GM18526 (cell line): Measurements from ENCODE around the gene RASGEF1C.

Experiments
- POLR2A ChIP-seq: IDR thresholded peaks from 3 replicates; pipeline ENCODE4 v1.6.1; 2011; ENCODE audit not compliant: insufficient read length; ENCODE audit errors: extremely low read depth

The RASGEF1C gene

DNA sequence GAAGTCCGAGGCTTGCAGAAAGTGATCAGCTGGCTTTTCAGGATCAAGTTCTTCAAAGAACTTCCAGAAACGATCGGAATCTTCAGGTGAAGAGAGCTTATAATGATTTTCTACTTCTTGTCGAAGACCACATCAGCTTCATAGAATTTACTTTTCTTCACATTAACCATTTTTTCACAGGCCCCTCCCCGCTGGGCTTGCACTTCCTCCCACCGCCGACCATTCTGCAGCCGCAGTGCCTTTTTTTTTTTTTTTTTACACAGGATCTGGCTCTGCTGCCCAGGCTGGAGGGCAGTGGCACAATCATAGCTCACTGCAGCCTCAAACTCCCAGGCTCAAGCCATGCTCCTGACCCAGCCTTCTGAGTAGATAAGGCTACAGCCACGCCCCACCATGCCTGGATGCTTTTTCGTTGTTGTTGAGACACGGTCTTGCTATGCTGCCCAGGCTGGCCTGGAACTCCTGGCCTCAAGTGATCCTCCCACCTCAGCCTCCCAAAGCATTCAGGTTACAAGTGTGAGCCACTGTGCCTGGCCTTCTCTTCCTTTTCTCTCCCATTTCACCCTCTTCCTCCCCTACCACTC is 122.1 kb downstream of the RASGEF1C start:
- TF ChIP-seq POLR2A = no peak

DNA sequence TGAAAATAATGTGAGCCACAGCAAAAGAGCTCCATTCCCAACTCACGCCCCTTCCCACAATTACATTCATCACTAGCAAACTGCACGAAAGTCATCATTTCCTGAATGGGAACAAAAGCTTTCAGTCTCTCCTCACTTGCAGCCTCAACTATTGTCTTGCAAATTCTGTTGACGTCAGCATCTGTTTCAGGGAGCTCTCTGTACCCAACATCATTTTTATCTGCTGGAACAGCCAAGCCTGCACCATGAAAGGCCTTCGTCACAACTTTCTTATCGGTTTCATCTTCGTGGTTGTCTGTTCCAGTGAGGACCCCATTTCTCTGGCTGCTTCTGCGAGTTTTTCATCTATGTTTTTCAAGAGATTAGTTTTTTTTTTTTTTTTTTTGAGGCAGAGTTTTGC is 123.2 kb downstream of the RASGEF1C start:
- no peak for TF ChIP-seq POLR2A

DNA sequence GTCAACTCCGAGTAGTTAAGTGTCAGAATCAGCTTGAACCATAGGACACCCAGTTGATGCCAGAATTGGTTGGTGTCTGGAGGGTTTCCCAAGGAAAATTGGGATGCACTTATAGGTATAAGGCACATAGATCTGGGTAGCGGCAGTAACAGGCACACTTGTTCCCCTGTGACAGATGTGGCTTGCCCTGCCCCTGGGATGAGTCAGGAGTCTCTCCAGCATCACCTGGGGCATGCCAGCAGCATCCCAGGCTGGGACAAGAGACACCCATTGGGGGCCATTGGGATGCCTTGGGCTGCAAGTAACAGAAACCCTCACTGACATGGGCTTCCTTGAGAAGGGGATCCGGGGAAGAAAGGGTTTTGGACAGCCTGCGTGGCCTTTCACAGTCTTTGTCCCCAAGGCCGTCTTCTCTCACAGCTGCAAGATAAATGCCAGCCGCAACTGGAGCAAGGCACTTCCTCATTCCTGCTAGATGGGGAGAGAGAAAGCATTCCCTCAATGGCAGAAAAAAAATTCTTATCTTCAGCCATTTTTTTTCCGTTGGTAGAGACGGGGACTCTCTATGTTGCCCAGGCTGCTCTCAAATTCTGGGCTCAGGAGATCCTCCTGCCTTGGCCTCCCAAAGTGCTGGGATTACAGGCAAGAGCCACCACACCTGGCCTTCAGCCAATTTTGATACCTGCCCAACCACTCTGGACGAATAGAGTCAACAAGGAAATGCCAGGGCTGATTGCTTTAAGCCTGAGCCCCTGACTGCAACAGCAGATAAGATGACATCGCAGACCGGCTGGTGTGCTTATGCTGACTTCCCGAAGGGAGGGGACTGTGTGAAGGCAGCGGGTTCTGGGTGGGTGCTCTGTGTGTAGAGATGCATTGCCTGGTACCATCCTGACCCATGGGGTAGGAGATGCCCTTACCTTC is 124.1 kb downstream of the RASGEF1C start:
- no peak for TF ChIP-seq POLR2A

DNA sequence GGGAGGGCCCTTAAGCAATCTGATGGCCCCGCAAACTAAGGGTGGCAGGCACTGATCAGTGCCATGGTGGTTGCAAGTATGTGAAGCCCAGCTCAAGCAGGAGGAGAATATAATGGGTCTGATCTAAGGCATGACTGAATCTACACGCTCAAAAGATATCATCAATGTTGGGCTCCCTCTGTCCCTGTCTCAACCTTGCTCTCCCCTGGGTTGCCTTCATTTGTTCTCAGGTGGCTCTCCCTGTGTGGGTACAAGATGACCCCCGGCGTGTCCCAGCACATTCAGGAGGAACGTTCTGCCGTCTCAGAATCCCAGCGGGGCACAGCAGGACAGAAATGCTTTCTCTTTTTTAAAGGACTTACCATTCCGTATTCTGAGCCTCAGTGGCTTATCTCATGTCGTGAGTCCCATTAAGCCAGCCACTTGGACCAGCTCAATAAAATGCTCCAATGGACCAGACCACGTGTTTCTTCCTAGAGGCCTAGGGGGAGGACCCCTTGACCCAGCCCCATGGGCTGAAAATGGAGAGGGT is 125.4 kb downstream of the RASGEF1C start:
- TF ChIP-seq POLR2A = no peak

DNA sequence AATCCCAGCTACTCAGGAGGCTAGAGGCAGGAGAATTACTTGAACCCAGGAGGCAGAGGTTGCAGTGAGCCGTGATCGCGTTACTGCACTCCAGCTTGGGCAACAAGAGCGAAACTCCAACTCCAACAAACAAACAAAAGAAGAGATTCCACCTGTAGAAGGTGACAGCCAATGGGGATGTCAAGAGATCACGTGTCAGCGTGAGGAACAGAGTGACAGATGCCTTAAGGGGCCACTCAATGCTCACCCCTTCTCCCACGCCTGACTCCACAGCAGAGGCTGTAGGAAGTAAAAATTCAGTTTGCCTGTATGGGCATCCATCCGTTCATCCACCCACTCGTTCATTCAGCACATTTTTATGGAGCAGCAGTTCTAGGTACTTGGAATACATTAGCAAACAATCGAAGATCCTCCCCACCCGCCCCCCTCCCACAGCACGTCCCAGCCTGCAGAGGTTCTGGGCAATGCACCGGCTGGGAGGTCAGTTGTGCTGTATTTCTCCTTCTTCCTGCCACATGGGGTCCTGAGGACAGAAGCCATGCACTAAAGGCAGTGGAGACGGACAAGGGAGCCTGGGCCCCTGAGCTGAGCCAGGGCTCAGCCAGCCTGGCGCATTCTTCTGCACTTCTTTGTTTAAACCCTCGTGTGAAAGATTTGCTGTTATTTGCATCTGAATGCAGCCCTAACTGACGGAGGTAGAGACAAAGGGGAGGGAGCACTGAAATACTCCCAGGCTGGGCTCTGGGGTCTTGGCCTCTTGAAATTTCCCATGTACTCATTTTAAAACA is 126.2 kb downstream of the RASGEF1C start:
- TF ChIP-seq POLR2A = no peak

DNA sequence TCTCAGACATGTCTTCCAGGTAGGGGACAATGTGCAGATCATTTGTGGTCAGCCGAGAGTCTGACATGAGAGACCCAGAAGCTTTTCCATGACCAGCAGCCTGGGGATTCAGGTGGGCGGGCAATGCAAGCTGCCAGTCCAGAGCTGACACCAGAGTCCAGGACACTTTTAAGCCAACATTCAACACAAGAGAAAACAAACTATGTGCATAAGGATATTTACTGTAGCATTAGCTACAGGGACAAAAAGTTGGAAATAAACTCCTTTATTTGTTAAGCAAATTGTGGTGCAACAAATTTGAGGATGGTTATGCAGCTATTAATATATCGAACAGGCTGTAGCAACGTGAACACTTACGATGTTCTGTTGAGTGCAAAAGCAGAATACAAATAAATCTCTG is 127.5 kb downstream of the RASGEF1C start:
- TF ChIP-seq POLR2A = no peak

DNA sequence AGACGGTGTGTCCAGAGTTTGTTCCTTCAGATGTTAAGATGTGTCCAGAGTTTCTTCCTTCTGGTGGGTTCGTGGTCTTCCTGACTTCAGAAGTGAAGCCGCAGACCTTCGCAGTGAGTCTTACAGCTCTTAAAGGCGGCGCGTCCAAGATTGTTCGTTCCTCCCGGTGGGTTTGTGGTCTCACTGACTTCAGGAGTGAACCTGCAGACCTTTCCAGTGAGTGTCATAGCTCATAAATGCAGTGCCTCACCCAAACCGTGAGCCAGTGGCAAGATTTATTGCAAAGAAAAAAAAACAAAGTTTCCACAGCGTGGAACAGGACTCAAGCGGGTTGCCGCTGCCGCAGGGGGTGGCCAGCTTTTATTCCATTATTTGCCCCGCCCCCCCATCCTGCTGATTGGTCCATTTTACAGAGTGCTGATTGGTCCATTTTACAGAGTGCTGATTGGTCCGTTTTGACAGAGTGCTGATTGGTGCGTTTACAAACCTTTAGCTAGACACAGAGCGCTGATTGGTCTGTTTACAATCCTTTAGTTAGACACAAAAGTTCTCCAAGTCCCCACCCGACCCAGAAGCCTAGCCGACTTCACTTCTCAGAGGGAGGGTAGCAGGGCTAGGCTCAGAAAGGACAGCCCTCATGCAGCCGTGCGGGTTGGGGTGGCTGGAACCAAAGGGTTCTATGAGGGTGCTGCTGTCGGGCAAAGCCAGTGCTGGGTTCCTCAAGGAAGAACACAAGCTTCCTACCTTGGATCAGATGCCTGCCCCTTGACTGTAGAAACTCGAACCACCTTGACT is 128.3 kb downstream of the RASGEF1C start:
- no peak for TF ChIP-seq POLR2A

DNA sequence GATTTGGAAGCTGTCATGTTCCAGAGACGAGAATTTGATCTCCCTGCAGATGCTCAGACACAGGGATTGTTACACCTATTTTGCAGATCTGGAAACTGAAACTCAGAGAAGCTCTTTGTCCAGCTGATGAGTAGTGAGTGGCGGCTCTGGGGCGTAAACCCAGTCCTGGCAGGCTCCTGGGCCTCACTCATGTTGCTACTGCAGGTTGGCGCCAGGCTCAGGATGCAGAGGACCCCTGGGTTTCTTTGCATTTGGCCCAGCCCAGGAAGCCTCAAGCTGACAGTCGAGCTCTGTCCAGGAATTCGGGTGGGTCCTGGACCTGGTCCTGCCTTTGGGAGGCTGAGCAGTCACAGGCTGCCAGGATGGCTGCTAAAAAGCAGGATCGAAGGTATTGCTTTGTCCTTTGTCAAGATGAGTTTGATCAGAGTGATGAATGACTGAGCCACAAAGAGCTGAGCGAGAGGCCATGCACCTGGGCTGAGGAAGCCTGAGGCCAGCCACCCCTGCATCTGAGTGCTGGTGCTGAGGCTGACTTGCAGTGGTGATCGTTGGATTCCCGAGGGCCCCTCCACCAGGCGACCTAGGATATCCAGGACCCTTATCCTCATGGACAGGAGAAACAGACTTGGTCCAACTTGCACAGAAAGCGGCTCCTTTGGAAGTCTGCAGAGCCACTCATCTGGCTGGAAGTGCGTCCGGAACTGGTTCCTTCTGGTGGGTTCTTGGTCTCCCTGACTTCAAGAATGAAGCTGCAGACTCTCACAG is 129.1 kb downstream of the RASGEF1C start:
- no peak for TF ChIP-seq POLR2A

DNA sequence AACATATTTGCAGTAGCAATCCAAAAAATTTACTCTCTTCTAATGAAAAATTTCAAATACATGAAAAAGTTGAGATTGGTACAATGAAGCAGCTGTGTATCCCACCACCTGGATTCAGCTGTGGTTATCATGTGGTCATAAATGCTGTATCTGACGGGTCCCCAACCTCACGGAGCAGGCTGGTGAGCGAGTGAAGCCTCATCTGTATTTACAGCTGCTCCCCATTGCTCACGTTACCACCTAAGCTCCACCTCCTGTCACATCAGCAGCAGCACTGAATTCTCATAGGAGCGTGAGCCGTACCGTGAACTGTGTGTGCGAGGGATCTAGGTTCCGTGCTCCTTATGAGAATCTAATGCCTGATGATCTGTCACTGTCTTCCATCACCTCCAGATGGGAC is 130.7 kb downstream of the RASGEF1C start:
- TF ChIP-seq POLR2A = no peak

DNA sequence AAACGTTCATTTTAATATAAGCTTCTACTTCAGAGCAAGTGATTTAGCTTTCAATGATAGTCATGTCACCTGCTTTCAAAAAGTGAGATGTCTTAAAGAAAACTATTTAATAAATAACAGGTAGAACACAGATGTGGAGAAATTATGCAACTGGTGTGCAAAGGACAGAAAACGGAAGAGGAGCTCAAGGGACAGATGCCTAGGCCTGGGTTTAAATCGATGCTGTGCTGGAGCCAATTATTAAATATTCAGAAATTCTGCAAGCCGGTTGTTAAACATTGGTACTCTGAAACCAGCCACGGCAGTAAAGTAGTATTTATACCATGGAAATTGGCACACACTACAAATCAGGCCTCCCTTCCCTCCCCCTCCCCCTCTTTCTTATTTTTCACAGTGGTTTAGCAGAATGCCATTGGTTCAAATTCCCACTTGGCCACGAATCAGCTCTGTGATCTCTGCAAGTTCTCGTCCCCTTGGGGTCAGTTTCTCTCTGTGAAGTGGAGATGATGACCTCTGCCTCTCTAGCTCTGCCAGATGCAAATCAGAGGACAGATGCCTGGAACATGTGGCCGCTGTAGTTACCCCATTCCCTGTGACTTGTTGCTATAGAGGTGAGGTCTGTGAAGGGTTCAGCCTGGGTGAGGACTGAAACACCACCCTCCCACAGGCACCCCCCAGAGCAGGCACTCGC is 131.3 kb downstream of the RASGEF1C start:
- TF ChIP-seq POLR2A = no peak

DNA sequence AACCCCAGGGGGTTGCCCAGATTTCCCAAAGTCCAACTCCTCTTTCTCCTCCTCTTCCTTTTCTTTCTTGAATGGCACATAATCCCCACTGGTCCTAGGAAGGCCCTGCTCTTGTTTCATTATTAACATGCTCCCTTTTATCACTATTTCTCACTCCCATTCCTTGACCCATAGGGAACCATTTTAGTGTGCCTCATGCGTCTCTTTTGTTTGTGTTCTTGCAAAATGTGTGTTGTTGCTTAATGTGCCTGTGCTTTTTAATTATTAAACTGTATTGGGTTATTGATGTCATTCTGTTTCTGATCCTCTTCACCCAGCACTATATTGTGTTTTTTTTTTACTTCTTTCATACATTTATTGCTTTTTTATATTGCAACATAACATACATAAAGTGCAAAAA is 133.3 kb downstream of the RASGEF1C start:
- no peak for TF ChIP-seq POLR2A

DNA sequence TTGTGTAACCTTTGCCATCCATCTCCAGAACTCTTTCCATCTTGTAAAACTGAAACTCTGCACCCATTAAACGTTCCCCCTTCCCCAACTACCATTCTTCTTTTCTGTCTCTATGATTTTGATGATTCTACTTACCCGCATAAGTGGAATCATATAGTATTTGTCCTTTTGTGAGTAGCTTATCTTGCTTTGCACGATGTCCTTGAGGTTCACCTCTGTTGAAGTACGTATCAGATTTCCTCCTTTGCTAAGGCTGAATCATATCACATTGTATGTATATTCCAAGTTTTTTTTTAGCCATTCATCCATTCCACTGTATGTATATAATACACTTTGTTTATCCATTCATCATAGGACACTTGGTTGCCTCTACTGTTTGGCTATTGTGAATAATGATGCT is 134.5 kb downstream of the RASGEF1C start:
- no peak for TF ChIP-seq POLR2A

DNA sequence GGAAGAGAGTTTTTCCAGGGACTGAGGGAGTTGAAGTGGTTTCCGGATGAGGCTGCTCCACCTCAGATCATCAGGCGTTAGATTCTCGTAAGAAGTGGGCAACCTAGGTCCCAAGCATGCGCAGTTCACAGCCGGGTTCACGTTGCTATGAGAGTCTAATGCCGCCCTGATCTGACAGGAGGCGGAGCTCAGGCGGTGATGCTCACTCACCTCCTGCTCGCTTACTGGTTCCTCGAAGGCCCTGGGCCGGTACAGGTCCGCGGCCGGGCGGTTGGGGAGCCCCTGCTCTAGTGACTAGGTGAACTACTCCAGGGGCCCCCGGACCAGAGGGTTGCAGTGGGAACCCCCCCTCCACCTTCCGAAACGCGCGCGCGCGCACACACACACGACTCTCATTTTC is 136.5 kb downstream of the RASGEF1C start:
- no peak for TF ChIP-seq POLR2A

DNA sequence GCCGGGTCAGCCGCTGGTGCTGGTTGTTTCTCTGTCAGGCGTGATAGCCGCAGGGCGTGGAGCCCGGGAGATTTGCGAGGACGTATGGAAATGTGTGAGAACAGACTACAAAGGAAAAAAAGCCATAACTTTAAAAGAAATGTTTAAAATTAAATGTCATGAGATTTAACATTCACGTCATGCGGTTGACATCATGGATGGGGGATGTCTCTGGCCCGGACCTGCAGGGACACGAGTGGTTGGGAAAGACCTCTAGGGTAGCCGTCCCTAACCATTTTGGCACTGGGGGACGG is 136.8 kb downstream of the RASGEF1C start:
- TF ChIP-seq POLR2A = no peak
